Measurements from ENCODE around the gene YAP1. TPM values are rescaled to one million over a fixed set of nuclear protein-coding genes. Genes with fewer than 3 reads are reported as not detected.

The YAP1 gene
- total and polyA plus RNA-seq, 4 donors: 3.7 to 65.6 (median 18.3) TPM

GRCh38 chr11:102226702-102227490 is 116.6 kb downstream of the YAP1 start:
- H3K36me3 ChIP-seq (ENCODE audit: control insufficient read depth in 4 of 4, insufficient read depth in 3 of 4, low read depth in 1 of 4, low read length in 3 of 4): peaks cover 8 to 31% (median 12%) of the 10 kb centered on the region in 4 donors
- H3K9ac ChIP-seq (ENCODE audit: low read depth in 1 of 2, low read length in 2 of 2): no peak overlapping the region
- DNase-seq (ENCODE audit: low spot score): no peak
- TF ChIP-seq RAD21 (IDR thresholded peaks at IDR 0.05) (no peak), GABPA (IDR thresholded peaks at IDR 0.05 in 1 of 2, conservative IDR thresholded peaks at IDR 0.05 in 1 of 2) (no peak), HNF4G (IDR thresholded peaks at IDR 0.05) (no peak), HNF4A (conservative IDR thresholded peaks at IDR 0.05) (no peak), EGR1 (IDR thresholded peaks at IDR 0.05; ENCODE audit: low read depth in 2 of 2) (no peak), NR2F2 (IDR thresholded peaks at IDR 0.05) (no peak), FOXA1 (IDR thresholded peaks at IDR 0.05) (no peak), CTCF (IDR thresholded peaks at IDR 0.05; ENCODE audit: low read depth, low read length, missing input control) (no peak), YY1 (IDR thresholded peaks at IDR 0.05) (no peak), SP1 (IDR thresholded peaks at IDR 0.05) (no peak), FOXA2 (IDR thresholded peaks at IDR 0.05) (no peak)
- TF ChIP-seq, protein P1, sequence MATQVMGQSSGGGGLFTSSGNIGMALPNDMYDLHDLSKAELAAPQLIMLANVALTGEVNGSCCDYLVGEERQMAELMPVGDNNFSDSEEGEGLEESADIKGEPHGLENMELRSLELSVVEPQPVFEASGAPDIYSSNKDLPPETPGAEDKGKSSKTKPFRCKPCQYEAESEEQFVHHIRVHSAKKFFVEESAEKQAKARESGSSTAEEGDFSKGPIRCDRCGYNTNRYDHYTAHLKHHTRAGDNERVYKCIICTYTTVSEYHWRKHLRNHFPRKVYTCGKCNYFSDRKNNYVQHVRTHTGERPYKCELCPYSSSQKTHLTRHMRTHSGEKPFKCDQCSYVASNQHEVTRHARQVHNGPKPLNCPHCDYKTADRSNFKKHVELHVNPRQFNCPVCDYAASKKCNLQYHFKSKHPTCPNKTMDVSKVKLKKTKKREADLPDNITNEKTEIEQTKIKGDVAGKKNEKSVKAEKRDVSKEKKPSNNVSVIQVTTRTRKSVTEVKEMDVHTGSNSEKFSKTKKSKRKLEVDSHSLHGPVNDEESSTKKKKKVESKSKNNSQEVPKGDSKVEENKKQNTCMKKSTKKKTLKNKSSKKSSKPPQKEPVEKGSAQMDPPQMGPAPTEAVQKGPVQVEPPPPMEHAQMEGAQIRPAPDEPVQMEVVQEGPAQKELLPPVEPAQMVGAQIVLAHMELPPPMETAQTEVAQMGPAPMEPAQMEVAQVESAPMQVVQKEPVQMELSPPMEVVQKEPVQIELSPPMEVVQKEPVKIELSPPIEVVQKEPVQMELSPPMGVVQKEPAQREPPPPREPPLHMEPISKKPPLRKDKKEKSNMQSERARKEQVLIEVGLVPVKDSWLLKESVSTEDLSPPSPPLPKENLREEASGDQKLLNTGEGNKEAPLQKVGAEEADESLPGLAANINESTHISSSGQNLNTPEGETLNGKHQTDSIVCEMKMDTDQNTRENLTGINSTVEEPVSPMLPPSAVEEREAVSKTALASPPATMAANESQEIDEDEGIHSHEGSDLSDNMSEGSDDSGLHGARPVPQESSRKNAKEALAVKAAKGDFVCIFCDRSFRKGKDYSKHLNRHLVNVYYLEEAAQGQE (IDR thresholded peaks at IDR 0.05): no peak
- TF ChIP-seq, protein P2, sequence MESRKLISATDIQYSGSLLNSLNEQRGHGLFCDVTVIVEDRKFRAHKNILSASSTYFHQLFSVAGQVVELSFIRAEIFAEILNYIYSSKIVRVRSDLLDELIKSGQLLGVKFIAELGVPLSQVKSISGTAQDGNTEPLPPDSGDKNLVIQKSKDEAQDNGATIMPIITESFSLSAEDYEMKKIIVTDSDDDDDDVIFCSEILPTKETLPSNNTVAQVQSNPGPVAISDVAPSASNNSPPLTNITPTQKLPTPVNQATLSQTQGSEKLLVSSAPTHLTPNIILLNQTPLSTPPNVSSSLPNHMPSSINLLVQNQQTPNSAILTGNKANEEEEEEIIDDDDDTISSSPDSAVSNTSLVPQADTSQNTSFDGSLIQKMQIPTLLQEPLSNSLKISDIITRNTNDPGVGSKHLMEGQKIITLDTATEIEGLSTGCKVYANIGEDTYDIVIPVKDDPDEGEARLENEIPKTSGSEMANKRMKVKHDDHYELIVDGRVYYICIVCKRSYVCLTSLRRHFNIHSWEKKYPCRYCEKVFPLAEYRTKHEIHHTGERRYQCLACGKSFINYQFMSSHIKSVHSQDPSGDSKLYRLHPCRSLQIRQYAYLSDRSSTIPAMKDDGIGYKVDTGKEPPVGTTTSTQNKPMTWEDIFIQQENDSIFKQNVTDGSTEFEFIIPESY (IDR thresholded peaks at IDR 0.05): no peak
- 87% methylated on average over 9 of the region's 9 CpGs for WGBS
- no peaks in the 10 kb centered on the region for H3K9me3 ChIP-seq (ENCODE audit: control insufficient read depth in 4 of 4, low read length in 3 of 4)
- H3K4me1 ChIP-seq (ENCODE audit: control insufficient read depth in 4 of 4, insufficient read depth in 4 of 4, low read length in 3 of 4): peaks cover 0 to 1% (median 0%) of the 10 kb centered on the region in 4 donors
- no peaks in the 10 kb centered on the region for H3K27me3 ChIP-seq (ENCODE audit: control insufficient read depth in 4 of 4, insufficient read depth in 4 of 4, low read length in 3 of 4)
- no peak overlapping the region for H3K4me3 ChIP-seq (ENCODE audit: low read depth in 1 of 3, low read length in 3 of 3)
- H3K27ac ChIP-seq (ENCODE audit: low read depth in 1 of 2, low read length in 2 of 2): no peak overlapping the region

- Histone ChIP-seq H3K36me3 (ENCODE audit: control insufficient read depth in 4 of 4, insufficient read depth in 3 of 4, low read depth in 1 of 4, low read length in 3 of 4) (peaks cover 8 to 21% (median 9%) of the 10 kb centered on the region in 4 donors), H3K9ac (ENCODE audit: low read depth in 1 of 2, low read length in 2 of 2) (no peak overlapping the region), H3K4me3 (ENCODE audit: low read depth in 1 of 3, low read length in 3 of 3) (no peak overlapping the region), H3K27me3 (ENCODE audit: control insufficient read depth in 4 of 4, insufficient read depth in 4 of 4, low read length in 3 of 4) (no peaks in the 10 kb centered on the region), H3K27ac (ENCODE audit: low read depth in 1 of 2, low read length in 2 of 2) (no peak overlapping the region), H3K4me1 (ENCODE audit: control insufficient read depth in 4 of 4, insufficient read depth in 4 of 4, low read length in 3 of 4) (peaks cover 0 to 1% (median 0%) of the 10 kb centered on the region in 4 donors), H3K9me3 (ENCODE audit: control insufficient read depth in 4 of 4, low read length in 3 of 4) (no peaks in the 10 kb centered on the region)
- TF ChIP-seq, protein P2 (IDR thresholded peaks at IDR 0.05): no peak
- peak in 1 of 2 donors; percentile 4 for TF ChIP-seq RAD21 (IDR thresholded peaks at IDR 0.05)
- DNase-seq (ENCODE audit: low spot score): no peak
- WGBS: 69% methylated on average over 4 of the region's 4 CpGs
Observed at GRCh38 chr11:102229510-102230123, 119.4 kb downstream of the YAP1 start.

Measured in liver (tissue), 9 donors.